ENCODE data around the gene OCRL.
"Not testable (repeated sequence)": the region's sequence is repeated elsewhere in the genome, so short reads cannot be mapped to it uniquely, and the experiment has no call there.

GRCh38 chrX:129573652-129574051 is 33.6 kb downstream of the OCRL start:
- not testable (repeated sequence) for TF ChIP-seq ZNF274 (CRISPR knock-in tag; IDR thresholded peaks at IDR 0.05); TSC22D2 (CRISPR knock-in tag; IDR thresholded peaks at IDR 0.05; ENCODE audit: borderline replicate concordance); MAFK (conservative IDR thresholded peaks at IDR 0.05 in 1 of 2, IDR thresholded peaks at IDR 0.05 in 1 of 2; ENCODE audit: low read length in 2 of 2)

Measured in HepG2 (cell line).